H9 (cell line): ENCODE data around the gene TBC1D22A. TPM values are rescaled to one million over a fixed set of nuclear protein-coding genes. Genes with fewer than 3 reads are reported as not detected.

Experiments
- DNase-seq: peaks from one replicate; pipeline ENCODE4 v3.0.0-alpha.2; 2017
- H2AFZ ChIP-seq: one replicate; pipeline ENCODE4 v1.6.1; 2013; ENCODE audit warnings: mild to moderate bottlenecking, low read length, control low read depth, moderate library complexity
- H2AK5ac ChIP-seq: 2 replicates; pipeline ENCODE4 v1.6.1; 2013; ENCODE audit warnings: low read length, control low read depth, mixed read lengths; ENCODE audit not compliant: insufficient read length
- H2BK120ac ChIP-seq: one replicate; pipeline ENCODE4 v1.6.1; 2013; ENCODE audit warnings: low read depth, mild to moderate bottlenecking, low read length, control low read depth, inconsistent platforms; ENCODE audit not compliant: poor library complexity, severe bottlenecking
- H2BK12ac ChIP-seq: 2 replicates; pipeline ENCODE4 v1.6.1; 2013; ENCODE audit warnings: low read length, control low read depth, mixed read lengths, low read depth; ENCODE audit not compliant: insufficient read length
- H2BK15ac ChIP-seq: 2 replicates; pipeline ENCODE4 v1.6.1; 2013; ENCODE audit warnings: low read depth, low read length, control low read depth
- H2BK20ac ChIP-seq: one replicate; pipeline ENCODE4 v1.6.1; 2013; ENCODE audit warnings: low read depth, mild to moderate bottlenecking, low read length, control low read depth, inconsistent platforms; ENCODE audit not compliant: poor library complexity, severe bottlenecking
- H2BK5ac ChIP-seq: 2 replicates; pipeline ENCODE4 v1.6.1; 2013; ENCODE audit warnings: low read length, control low read depth, mixed read lengths; ENCODE audit not compliant: insufficient read length
- H3K14ac ChIP-seq: 2 replicates; pipeline ENCODE4 v1.6.1; 2013; ENCODE audit warnings: low read length, control low read depth; ENCODE audit not compliant: insufficient read depth
- H3K18ac ChIP-seq: 2 replicates; pipeline ENCODE4 v1.6.1; 2013; ENCODE audit warnings: low read depth, mild to moderate bottlenecking, mixed read lengths, low read length, control low read depth; ENCODE audit not compliant: insufficient read length
- H3K23ac ChIP-seq: 2 replicates; pipeline ENCODE4 v1.6.1; 2013; ENCODE audit warnings: low read length, control low read depth, mixed read lengths, low read depth; ENCODE audit not compliant: insufficient read length
- H3K23me2 ChIP-seq: 2 replicates; pipeline ENCODE4 v1.6.1; 2013; ENCODE audit warnings: low read depth, mild to moderate bottlenecking, mixed read lengths, low read length, control low read depth; ENCODE audit not compliant: insufficient read length, poor library complexity, severe bottlenecking
- H3K27ac ChIP-seq: 2 replicates; pipeline ENCODE4 v1.5.1; 2013; ENCODE audit warnings: low read length, control low read depth, mixed read lengths, low read depth; ENCODE audit not compliant: insufficient read length
- H3K27me3 ChIP-seq: 2 replicates; pipeline ENCODE4 v1.6.1; 2013; ENCODE audit warnings: low read length, control low read depth, inconsistent platforms; ENCODE audit not compliant: insufficient read depth
- H3K4ac ChIP-seq: 2 replicates; pipeline ENCODE4 v1.6.1; 2013; ENCODE audit warnings: low read depth, mild to moderate bottlenecking, control low read depth, inconsistent platforms, low read length, moderate library complexity
- H3K4me1 ChIP-seq: 2 replicates; pipeline ENCODE4 v1.6.1; 2013; ENCODE audit warnings: low read length, control low read depth, inconsistent platforms; ENCODE audit not compliant: insufficient read depth
- H3K4me2 ChIP-seq: 2 replicates; pipeline ENCODE4 v1.6.1; 2013; ENCODE audit warnings: low read length, control low read depth, mixed read lengths; ENCODE audit not compliant: insufficient read length, insufficient read depth
- H3K56ac ChIP-seq: 2 replicates; pipeline ENCODE4 v1.6.1; 2013; ENCODE audit warnings: low read depth, mild to moderate bottlenecking, mixed read lengths, low read length, control low read depth; ENCODE audit not compliant: insufficient read length
- H3K79me1 ChIP-seq: 2 replicates; pipeline ENCODE4 v1.6.1; 2013; ENCODE audit warnings: low read depth, mild to moderate bottlenecking, moderate library complexity, low read length, control low read depth, inconsistent platforms; ENCODE audit not compliant: insufficient read depth, poor library complexity, severe bottlenecking
- H3K79me2 ChIP-seq: 2 replicates; pipeline ENCODE4 v1.6.1; 2013; ENCODE audit warnings: low read length, control low read depth, inconsistent platforms; ENCODE audit not compliant: insufficient read depth
- H3K9ac ChIP-seq: 2 replicates; pipeline ENCODE4 v1.6.1; 2013; ENCODE audit warnings: low read length, control low read depth, mixed read lengths; ENCODE audit not compliant: insufficient read length; ENCODE audit errors: extremely low read depth
- H3K9me3 ChIP-seq: one replicate; pipeline ENCODE4 v1.6.1; 2013; ENCODE audit warnings: low read depth, low read length, inconsistent platforms; ENCODE audit not compliant: control insufficient read depth
- H3T11ph ChIP-seq: one replicate; pipeline ENCODE4 v1.6.1; 2013; ENCODE audit warnings: mild to moderate bottlenecking, low read length, control low read depth, inconsistent platforms
- H4K20me1 ChIP-seq: one replicate; pipeline ENCODE4 v1.6.1; 2013; ENCODE audit not compliant: control insufficient read depth, insufficient read length, insufficient read depth
- H4K5ac ChIP-seq: 2 replicates; pipeline ENCODE4 v1.6.1; 2013; ENCODE audit warnings: low read depth, mild to moderate bottlenecking, mixed read lengths, low read length, control low read depth; ENCODE audit not compliant: insufficient read length
- H4K8ac ChIP-seq: replicated peaks from 2 replicates; pipeline ENCODE4 v1.6.1; 2013; ENCODE audit warnings: low read length, control low read depth, mixed read lengths, low read depth; ENCODE audit not compliant: insufficient read length
- H4K91ac ChIP-seq: 2 replicates; pipeline ENCODE4 v1.6.1; 2013; ENCODE audit warnings: low read depth, mild to moderate bottlenecking, moderate library complexity, mixed read lengths, low read length, control low read depth; ENCODE audit not compliant: insufficient read length
- H3K27ac Mint-ChIP-seq, 3 experiments: 2 replicates in 2 of 3; 3 replicates in 1 of 3; pipeline ENCODE4 v1.8.0; 2020 to 2021; ENCODE audit warnings: mixed read lengths in 3 of 3, mild to moderate bottlenecking in 1 of 3, moderate library complexity in 1 of 3
- H3K27me3 Mint-ChIP-seq: 2 replicates; pipeline ENCODE4 v1.8.0; 2021; ENCODE audit warnings: low read depth, mild to moderate bottlenecking, moderate library complexity, mixed read lengths
- H3K36me3 Mint-ChIP-seq, 3 experiments: 2 replicates in 2 of 3; 3 replicates in 1 of 3; pipeline ENCODE4 v1.8.0; 2020 to 2021; ENCODE audit warnings: low read depth in 3 of 3, mixed read lengths in 3 of 3; ENCODE audit not compliant: insufficient read depth in 1 of 3
- H3K4me1 Mint-ChIP-seq, 2 experiments: 2 replicates each; pipeline ENCODE4 v1.8.0; 2020; ENCODE audit warnings: mixed read lengths in 2 of 2
- H3K4me3 Mint-ChIP-seq, 2 experiments: 2 replicates in 1 of 2; 3 replicates in 1 of 2; pipeline ENCODE4 v1.8.0; 2020 to 2021; ENCODE audit warnings: mild to moderate bottlenecking in 2 of 2, mixed read lengths in 2 of 2, moderate library complexity in 1 of 2
- H3K9me3 Mint-ChIP-seq, 2 experiments: 2 replicates in 1 of 2; 3 replicates in 1 of 2; pipeline ENCODE4 v1.8.0; 2020; ENCODE audit warnings: mild to moderate bottlenecking in 2 of 2, mixed read lengths in 2 of 2, moderate library complexity in 1 of 2
- CTCF ChIP-seq: fragments of 200-600 bp; sonication (generic); conservative IDR thresholded peaks from 3 replicates; pipeline ENCODE4 v1.8.0; 2021; ENCODE audit warnings: antibody characterized with exemption, mild to moderate bottlenecking
- WGBS: extraction: QIAGEN DNeasy Blood & Tissue Kit; methylation state at CpG from one replicate; pipeline ENCODE4 v1.1.7; 2013; ENCODE audit warnings: missing lambda C conversion rate, low lambda C conversion rate, mixed read lengths; ENCODE audit not compliant: insufficient read length; ENCODE audit errors: extremely low coverage; 5-methylcytosine and 5-hydroxymethylcytosine counted together
- total RNA-seq: library from RNA; stranded (reverse); gene quantifications from 2 replicates; pipeline ENCODE4 v1.2.1, GENCODE V29; 2021

The TBC1D22A gene
- total RNA-seq, 1 experiment from 2014 or later, result 20.8 TPM

- H2AK5ac ChIP-seq, result no peak overlapping the region
- no peak overlapping the region for H2BK20ac ChIP-seq
- H4K91ac ChIP-seq, result no peak overlapping the region
- H4K20me1 ChIP-seq, result no peaks in the 10 kb centered on the region
- H3K56ac ChIP-seq, result no peak overlapping the region
- Mint-ChIP-seq H3K4me3 (no peak overlapping the region), H3K9me3 (no peaks in the 10 kb centered on the region), H3K36me3 (peaks cover 2 to 30% (median 5%) of the 10 kb centered on the region in 3 experiments; a peak in 6 of 7 replicates), H3K4me1 (peaks cover 0 to 5% of the 10 kb centered on the region in 2 experiments; a peak in 1 of 4 replicates), H3K27ac (peak overlapping the region in 1 of 3 experiments; percentile 69; a peak in 1 of 7 replicates), H3K27me3 (no peaks in the 10 kb centered on the region)
- no peak overlapping the region for H2BK12ac ChIP-seq
- no peak overlapping the region for H3K4me2 ChIP-seq
- H3K23ac ChIP-seq, result no peak overlapping the region
- no peaks in the 10 kb centered on the region for H3K4me1 ChIP-seq
- no CpG with 5 or more reads among the region's 10 CpGs for WGBS
- H3K18ac ChIP-seq, result no peak overlapping the region
- H3K14ac ChIP-seq, result no peak overlapping the region; the same call in 1 of the 2 replicates
- no peaks in the 10 kb centered on the region for H3K23me2 ChIP-seq
- no peak overlapping the region for H3T11ph ChIP-seq
- no peak overlapping the region for H2BK15ac ChIP-seq
- H3K27ac ChIP-seq, result no peak overlapping the region
- H4K8ac ChIP-seq, result no peak overlapping the region
- no peak overlapping the region for H4K5ac ChIP-seq
- DNase-seq, result no peak
- no peak overlapping the region for H2AFZ ChIP-seq
- H3K79me1 ChIP-seq, result peaks cover 3% of the 10 kb centered on the region
- H3K27me3 ChIP-seq, result no peaks in the 10 kb centered on the region
- no peaks in the 10 kb centered on the region for H3K9me3 ChIP-seq
- no peaks in the 10 kb centered on the region for H3K79me2 ChIP-seq
- TF ChIP-seq CTCF, result no peak
- H3K9ac ChIP-seq, result no peak overlapping the region
- H2BK120ac ChIP-seq, result no peak overlapping the region
- H3K4ac ChIP-seq, result no peak overlapping the region
- no peak overlapping the region for H2BK5ac ChIP-seq
Observed at GRCh38 chr22:46914481-46914880, 152.0 kb downstream of the TBC1D22A start.
